Measurements from ENCODE around the gene PRKAR1B.

DNA sequence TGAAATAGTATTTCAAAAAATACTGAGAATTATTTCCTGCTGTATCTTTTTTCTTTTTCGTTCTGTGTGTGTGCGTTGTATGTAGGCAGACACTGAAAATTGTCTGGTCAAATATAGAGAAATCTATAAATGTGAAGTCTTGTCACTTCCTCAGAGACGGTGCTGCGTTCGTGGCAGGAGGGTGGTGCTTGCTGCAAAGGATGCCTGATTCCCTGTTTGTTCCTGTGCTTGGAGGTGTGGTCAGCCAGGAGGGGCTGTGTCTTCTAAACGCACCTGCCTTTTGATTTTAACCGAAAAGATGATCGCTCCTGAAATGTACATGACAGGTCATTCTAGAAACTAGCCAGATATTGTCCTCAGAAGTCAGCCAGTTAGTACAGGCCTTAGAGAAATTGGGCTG, 32.5 kb upstream of the PRKAR1B start:
- TF ChIP-seq, protein P1, sequence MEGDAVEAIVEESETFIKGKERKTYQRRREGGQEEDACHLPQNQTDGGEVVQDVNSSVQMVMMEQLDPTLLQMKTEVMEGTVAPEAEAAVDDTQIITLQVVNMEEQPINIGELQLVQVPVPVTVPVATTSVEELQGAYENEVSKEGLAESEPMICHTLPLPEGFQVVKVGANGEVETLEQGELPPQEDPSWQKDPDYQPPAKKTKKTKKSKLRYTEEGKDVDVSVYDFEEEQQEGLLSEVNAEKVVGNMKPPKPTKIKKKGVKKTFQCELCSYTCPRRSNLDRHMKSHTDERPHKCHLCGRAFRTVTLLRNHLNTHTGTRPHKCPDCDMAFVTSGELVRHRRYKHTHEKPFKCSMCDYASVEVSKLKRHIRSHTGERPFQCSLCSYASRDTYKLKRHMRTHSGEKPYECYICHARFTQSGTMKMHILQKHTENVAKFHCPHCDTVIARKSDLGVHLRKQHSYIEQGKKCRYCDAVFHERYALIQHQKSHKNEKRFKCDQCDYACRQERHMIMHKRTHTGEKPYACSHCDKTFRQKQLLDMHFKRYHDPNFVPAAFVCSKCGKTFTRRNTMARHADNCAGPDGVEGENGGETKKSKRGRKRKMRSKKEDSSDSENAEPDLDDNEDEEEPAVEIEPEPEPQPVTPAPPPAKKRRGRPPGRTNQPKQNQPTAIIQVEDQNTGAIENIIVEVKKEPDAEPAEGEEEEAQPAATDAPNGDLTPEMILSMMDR (IDR thresholded peaks at IDR 0.05) = no peak
- no peak for TF ChIP-seq EZH2 (IDR thresholded peaks at IDR 0.05; ENCODE audit: borderline replicate concordance, insufficient read depth, low read depth, low read length, poor library complexity, severe bottlenecking)

Data from B cell (primary cell).